Mucosa of rectum (tissue), 2 donors: ENCODE measurements around the gene TFAP2B.

Source experiments
- H3K27ac ChIP-seq, 2 donors: one replicate each; pipeline ENCODE4 v1.7.0; 2013; ENCODE audit warnings: inconsistent platforms in 2 of 2, low read depth in 2 of 2, low read length in 2 of 2
- H3K27me3 ChIP-seq, 2 donors: one replicate each; pipeline ENCODE4 v1.7.0; 2013; ENCODE audit warnings: low read length in 2 of 2; ENCODE audit not compliant: control insufficient read depth in 2 of 2, insufficient read depth in 2 of 2
- H3K36me3 ChIP-seq, 2 donors: one replicate each; pipeline ENCODE4 v1.7.0; 2013; ENCODE audit warnings: low read length in 2 of 2; ENCODE audit not compliant: control insufficient read depth in 2 of 2, insufficient read depth in 2 of 2
- H3K4me1 ChIP-seq, 2 donors: one replicate each; pipeline ENCODE4 v1.7.0; 2013; ENCODE audit warnings: low read length in 2 of 2, mild to moderate bottlenecking in 1 of 2; ENCODE audit not compliant: control insufficient read depth in 2 of 2, insufficient read depth in 2 of 2
- H3K4me3 ChIP-seq, 2 donors: one replicate each; pipeline ENCODE4 v1.7.0; 2013; ENCODE audit warnings: low read length in 2 of 2
- H3K9ac ChIP-seq, 2 donors: one replicate each; pipeline ENCODE4 v1.7.0; 2013; ENCODE audit warnings: low read length in 2 of 2, low read depth in 1 of 2, mild to moderate bottlenecking in 1 of 2
- H3K9me3 ChIP-seq, 2 donors: one replicate each; pipeline ENCODE4 v1.7.0; 2013; ENCODE audit warnings: low read length in 2 of 2; ENCODE audit not compliant: control insufficient read depth in 2 of 2
- donor health status: healthy.
- donor health status: Normal muscosa, but diverticular disease.

Gene TFAP2B

GRCh38 chr6:50823094-50823920, 4.6 kb downstream of the TFAP2B start:
- Histone ChIP-seq H3K9ac (no peak overlapping the region), H3K4me3 (no peak overlapping the region), H3K27me3 (peaks cover 71 to 82% of the 10 kb centered on the region in 2 donors), H3K9me3 (no peaks in the 10 kb centered on the region), H3K4me1 (peaks cover 0 to 2% of the 10 kb centered on the region in 2 donors), H3K36me3 (no peaks in the 10 kb centered on the region), H3K27ac (no peak overlapping the region)

GRCh38 chr6:50824552-50824951, 5.9 kb downstream of the TFAP2B start:
- no peak overlapping the region for H3K4me3 ChIP-seq
- H3K9ac ChIP-seq: no peak overlapping the region
- peaks cover 67 to 82% of the 10 kb centered on the region in 2 donors for H3K27me3 ChIP-seq
- no peaks in the 10 kb centered on the region for H3K9me3 ChIP-seq
- no peaks in the 10 kb centered on the region for H3K4me1 ChIP-seq
- no peak overlapping the region for H3K27ac ChIP-seq
- no peaks in the 10 kb centered on the region for H3K36me3 ChIP-seq

GRCh38 chr6:50825375-50826036, 6.8 kb downstream of the TFAP2B start:
- Histone ChIP-seq H3K27ac (no peak overlapping the region), H3K36me3 (no peaks in the 10 kb centered on the region), H3K4me1 (no peaks in the 10 kb centered on the region), H3K9me3 (no peaks in the 10 kb centered on the region), H3K4me3 (no peak overlapping the region), H3K27me3 (peaks cover 61 to 74% of the 10 kb centered on the region in 2 donors), H3K9ac (no peak overlapping the region)

- Histone ChIP-seq H3K27me3 (peaks cover 54 to 71% of the 10 kb centered on the region in 2 donors), H3K4me3 (no peak overlapping the region)
Observed at GRCh38 chr6:50826037-50826761, 7.5 kb downstream of the TFAP2B start.

GRCh38 chr6:50826803-50827202, 8.1 kb downstream of the TFAP2B start:
- Histone ChIP-seq H3K4me3 (no peak overlapping the region), H3K36me3 (no peaks in the 10 kb centered on the region), H3K27me3 (peaks cover 48 to 66% of the 10 kb centered on the region in 2 donors), H3K9me3 (no peaks in the 10 kb centered on the region), H3K9ac (no peak overlapping the region), H3K27ac (no peak overlapping the region), H3K4me1 (no peaks in the 10 kb centered on the region)

More at GRCh38 chr6:50826037-50826761, 7.5 kb downstream of the TFAP2B start:
- Histone ChIP-seq H3K9ac (no peak overlapping the region), H3K36me3 (no peaks in the 10 kb centered on the region), H3K4me1 (no peaks in the 10 kb centered on the region), H3K9me3 (no peaks in the 10 kb centered on the region), H3K27ac (no peak overlapping the region)

GRCh38 chr6:50829049-50829448, 10.4 kb downstream of the TFAP2B start:
- Histone ChIP-seq H3K9ac (no peak overlapping the region), H3K9me3 (no peaks in the 10 kb centered on the region), H3K36me3 (no peaks in the 10 kb centered on the region), H3K4me1 (no peaks in the 10 kb centered on the region), H3K27me3 (peaks cover 34 to 45% of the 10 kb centered on the region in 2 donors), H3K27ac (no peak overlapping the region), H3K4me3 (no peak overlapping the region)

- Histone ChIP-seq H3K4me3 (no peak overlapping the region), H3K27me3 (peaks cover 35 to 43% of the 10 kb centered on the region in 2 donors)
Observed at GRCh38 chr6:50829898-50830444, 11.3 kb downstream of the TFAP2B start.

GRCh38 chr6:50831186-50831585, 12.5 kb downstream of the TFAP2B start:
- Histone ChIP-seq H3K9ac (no peak overlapping the region), H3K27ac (no peak overlapping the region), H3K27me3 (peaks cover 37 to 39% of the 10 kb centered on the region in 2 donors), H3K4me1 (no peaks in the 10 kb centered on the region), H3K36me3 (no peaks in the 10 kb centered on the region), H3K4me3 (no peak overlapping the region), H3K9me3 (no peaks in the 10 kb centered on the region)

More at GRCh38 chr6:50829898-50830444, 11.3 kb downstream of the TFAP2B start:
- Histone ChIP-seq H3K4me1 (no peaks in the 10 kb centered on the region), H3K36me3 (no peaks in the 10 kb centered on the region), H3K9me3 (no peaks in the 10 kb centered on the region), H3K9ac (no peak overlapping the region), H3K27ac (no peak overlapping the region)

- no peaks in the 10 kb centered on the region for H3K36me3 ChIP-seq
- no peak overlapping the region for H3K4me3 ChIP-seq
- no peak overlapping the region for H3K27ac ChIP-seq
- H3K9me3 ChIP-seq: no peaks in the 10 kb centered on the region
- H3K27me3 ChIP-seq: peaks cover 31 to 35% of the 10 kb centered on the region in 2 donors
- H3K9ac ChIP-seq: no peak overlapping the region
- no peaks in the 10 kb centered on the region for H3K4me1 ChIP-seq
Observed at GRCh38 chr6:50832912-50833311, 14.2 kb downstream of the TFAP2B start.
